HFFc6 (cell line): Measurements from ENCODE around the gene PSKH1. TPM values are rescaled to one million over a fixed set of nuclear protein-coding genes. Genes with fewer than 3 reads are reported as not detected.

Source experiments
- DNase-seq: peaks from one replicate; pipeline ENCODE4 v3.0.0-alpha.2; 2018
- H3K27ac Mint-ChIP-seq: 2 replicates; pipeline ENCODE4 v1.8.0; 2020; ENCODE audit warnings: mild to moderate bottlenecking, mixed read lengths
- H3K27me3 Mint-ChIP-seq: 2 replicates; pipeline ENCODE4 v1.8.0; 2021; ENCODE audit warnings: mild to moderate bottlenecking, moderate library complexity, mixed read lengths; ENCODE audit not compliant: insufficient read depth
- H3K36me3 Mint-ChIP-seq: 2 replicates; pipeline ENCODE4 v1.8.0; 2021; ENCODE audit warnings: low read depth, mixed read lengths
- H3K4me1 Mint-ChIP-seq: 2 replicates; pipeline ENCODE4 v1.8.0; 2020; ENCODE audit warnings: low read depth, mixed read lengths
- H3K4me3 Mint-ChIP-seq: 2 replicates; pipeline ENCODE4 v1.8.0; 2020; ENCODE audit warnings: mild to moderate bottlenecking, moderate library complexity, mixed read lengths
- H3K9me3 Mint-ChIP-seq: 2 replicates; pipeline ENCODE4 v1.8.0; 2020; ENCODE audit warnings: mild to moderate bottlenecking, mixed read lengths
- total RNA-seq, 6 experiments: library from RNA; stranded (reverse); fragmentation: NEBNext Ultra II Directional; extraction: Animal tissue kit (Norgen Biotek cat#: 25700); gene quantifications; 2 replicates in 1 of 6; 3 replicates in 5 of 6; pipeline ENCODE4 v1.2.3, GENCODE V29; 2021
- TF ChIP-seq, protein P1 (sequence below): fragments of 200-600 bp; sonication (generic); IDR thresholded peaks from 2 replicates; pipeline ENCODE4 v1.5.0; 2021; ENCODE audit warnings: antibody characterized with exemption, mild to moderate bottlenecking

The PSKH1 gene
- total RNA-seq, 6 experiments from 2014 or later = 25.2 to 34.1 (median 29.3) TPM

DNA sequence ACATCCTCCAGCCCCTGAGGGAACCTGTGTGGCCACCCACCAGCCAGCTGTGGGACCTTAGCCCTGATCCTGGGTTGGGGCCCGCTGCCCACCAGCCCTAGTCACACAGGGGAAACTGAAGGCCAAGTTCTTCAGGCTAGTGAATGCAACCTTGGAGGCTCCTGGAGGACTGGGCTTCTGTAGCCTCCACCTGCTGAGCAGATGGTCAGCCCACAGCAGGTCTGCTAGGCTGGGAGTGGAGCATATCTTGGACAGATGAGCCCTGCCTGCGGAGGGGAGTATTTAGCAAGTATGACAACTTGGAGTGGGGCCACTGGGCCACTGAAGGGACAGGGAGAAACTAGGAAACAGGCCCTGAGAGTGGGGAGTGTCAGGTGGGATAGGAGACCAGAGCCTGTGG is 83.2 kb downstream of the PSKH1 start:
- no peak for DNase-seq
- Mint-ChIP-seq H3K27me3 (peaks cover 16% of the 10 kb centered on the region), H3K4me3 (no peak overlapping the region), H3K36me3 (no peaks in the 10 kb centered on the region), H3K27ac (no peak overlapping the region), H3K4me1 (no peaks in the 10 kb centered on the region), H3K9me3 (no peaks in the 10 kb centered on the region)
- TF ChIP-seq, protein P1, sequence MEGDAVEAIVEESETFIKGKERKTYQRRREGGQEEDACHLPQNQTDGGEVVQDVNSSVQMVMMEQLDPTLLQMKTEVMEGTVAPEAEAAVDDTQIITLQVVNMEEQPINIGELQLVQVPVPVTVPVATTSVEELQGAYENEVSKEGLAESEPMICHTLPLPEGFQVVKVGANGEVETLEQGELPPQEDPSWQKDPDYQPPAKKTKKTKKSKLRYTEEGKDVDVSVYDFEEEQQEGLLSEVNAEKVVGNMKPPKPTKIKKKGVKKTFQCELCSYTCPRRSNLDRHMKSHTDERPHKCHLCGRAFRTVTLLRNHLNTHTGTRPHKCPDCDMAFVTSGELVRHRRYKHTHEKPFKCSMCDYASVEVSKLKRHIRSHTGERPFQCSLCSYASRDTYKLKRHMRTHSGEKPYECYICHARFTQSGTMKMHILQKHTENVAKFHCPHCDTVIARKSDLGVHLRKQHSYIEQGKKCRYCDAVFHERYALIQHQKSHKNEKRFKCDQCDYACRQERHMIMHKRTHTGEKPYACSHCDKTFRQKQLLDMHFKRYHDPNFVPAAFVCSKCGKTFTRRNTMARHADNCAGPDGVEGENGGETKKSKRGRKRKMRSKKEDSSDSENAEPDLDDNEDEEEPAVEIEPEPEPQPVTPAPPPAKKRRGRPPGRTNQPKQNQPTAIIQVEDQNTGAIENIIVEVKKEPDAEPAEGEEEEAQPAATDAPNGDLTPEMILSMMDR = no peak

DNA sequence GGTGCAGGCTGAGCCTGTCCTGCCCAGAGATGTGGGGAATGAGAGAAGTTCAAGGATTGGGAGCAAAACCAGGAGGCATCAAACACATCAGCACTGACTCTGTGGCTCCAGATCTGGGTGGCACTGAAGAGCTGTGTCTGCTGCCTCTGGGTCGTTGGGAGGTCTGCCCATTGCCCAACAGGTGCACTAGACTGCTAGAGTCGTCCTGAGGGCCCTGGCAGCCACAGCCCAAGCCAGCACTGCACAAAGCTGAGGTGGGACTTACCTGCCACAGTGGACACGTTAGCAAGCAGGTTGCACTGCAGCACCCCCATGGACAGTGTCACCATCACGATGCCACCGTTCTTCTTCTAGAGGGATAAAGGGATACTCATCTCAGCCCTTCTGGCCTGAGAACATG is 84.0 kb downstream of the PSKH1 start:
- no peaks in the 10 kb centered on the region for H3K4me1 Mint-ChIP-seq

DNA sequence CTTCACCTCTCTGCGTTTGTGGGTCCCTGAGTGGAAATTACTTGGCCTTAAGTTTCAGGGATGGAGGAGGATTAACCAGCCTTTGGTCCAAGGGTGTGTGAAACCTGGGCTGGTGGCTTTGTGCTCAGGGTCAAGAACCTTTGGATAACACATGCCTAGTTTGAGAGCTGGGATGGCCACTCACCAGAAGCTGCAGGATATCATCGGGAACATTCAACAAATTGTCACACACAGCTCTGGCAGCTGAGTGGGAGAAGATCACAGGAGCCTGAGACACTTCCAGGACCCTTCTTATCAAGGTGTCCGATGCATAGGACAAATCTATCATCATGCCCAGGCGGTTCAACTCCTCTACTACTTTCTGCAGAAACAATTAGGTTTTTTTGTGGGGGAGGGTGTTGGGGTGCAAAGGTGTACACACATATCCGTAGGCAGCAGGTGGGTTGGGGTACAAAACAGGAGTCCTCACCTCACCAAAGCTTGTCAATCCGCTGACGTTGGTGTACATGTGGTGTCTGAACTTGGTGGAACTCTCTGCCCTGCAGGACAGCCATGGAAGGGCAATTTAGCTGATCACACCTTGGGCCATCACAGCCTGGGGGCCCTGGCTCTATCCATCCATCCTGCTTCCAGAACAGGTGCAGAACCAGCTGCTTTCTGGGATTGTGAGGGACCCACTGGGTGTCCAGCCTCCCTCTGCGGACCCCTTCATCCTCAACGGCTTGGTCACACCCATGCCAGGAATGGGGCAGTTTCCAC is 84.6 kb downstream of the PSKH1 start:
- Mint-ChIP-seq H3K36me3 (no peaks in the 10 kb centered on the region; the same call in 1 of the 2 replicates), H3K27ac (no peak overlapping the region), H3K4me1 (no peaks in the 10 kb centered on the region), H3K4me3 (no peak overlapping the region), H3K27me3 (peaks cover 15% of the 10 kb centered on the region), H3K9me3 (no peaks in the 10 kb centered on the region)
- TF ChIP-seq, protein P1 = no peak
- no peak for DNase-seq

More for the DNA sequence above, 84.0 kb downstream of the PSKH1 start:
- Mint-ChIP-seq H3K27me3 (peaks cover 15% of the 10 kb centered on the region), H3K9me3 (no peaks in the 10 kb centered on the region), H3K4me3 (no peak overlapping the region), H3K36me3 (no peaks in the 10 kb centered on the region), H3K27ac (no peak overlapping the region)
- TF ChIP-seq, protein P1 = no peak
- no peak for DNase-seq

Other genes starting within 250 kb of the PSKH1 start
- gene CARMIL2, start 248.1 kb upstream of the PSKH1 start, total RNA-seq = 1 to 10 TPM; 1.6 to 2.7 (median 1.8) TPM
- gene ACD, start 233.0 kb upstream of the PSKH1 start, total RNA-seq = 10 to 100 TPM; 18.0 to 25.8 (median 23.9) TPM
- 1 to 10 TPM in 1 of 6 experiments, under 1 TPM in 5; 0.55 to 1.1 (median 0.86) TPM for gene PARD6A, start 232.3 kb upstream of the PSKH1 start, total RNA-seq
- gene ENKD1, start 226.5 kb upstream of the PSKH1 start, total RNA-seq = 10 to 100 TPM in 1 of 6 experiments, 1 to 10 TPM in 5; 7.4 to 10.8 (median 8.9) TPM
- 1 to 10 TPM; 1.0 to 1.9 (median 1.6) TPM for gene C16orf86, start 226.4 kb upstream of the PSKH1 start, total RNA-seq
- gene GFOD2, start 173.9 kb upstream of the PSKH1 start, total RNA-seq = 10 to 100 TPM; 14.4 to 19.4 (median 16.9) TPM
- 10 to 100 TPM; 11.5 to 15.6 (median 12.8) TPM for gene RANBP10, start 86.7 kb upstream of the PSKH1 start, total RNA-seq
- gene TSNAXIP1, start 86.4 kb upstream of the PSKH1 start, total RNA-seq = 1 to 10 TPM in 2 of 6 experiments, under 1 TPM in 4; 0.23 to 1.3 (median 0.79) TPM
- gene THAP11, start 50.9 kb upstream of the PSKH1 start, total RNA-seq = 10 to 100 TPM; 15.1 to 18.6 (median 16.2) TPM
- 100 to 1,000 TPM; 182 to 195 (median 185) TPM for gene NUTF2, start 46.3 kb upstream of the PSKH1 start, total RNA-seq
- 10 to 100 TPM; 51.2 to 64.2 (median 59.7) TPM for gene CENPT, start 45.6 kb upstream of the PSKH1 start, total RNA-seq
- gene EDC4, start 20.2 kb upstream of the PSKH1 start, total RNA-seq = 10 to 100 TPM; 60.2 to 81.0 (median 63.6) TPM
- under 1 TPM in 3 of 6 experiments, not detected in 3; 0.25 to 0.51 (median 0.38) TPM for gene NRN1L, start 8.4 kb upstream of the PSKH1 start, total RNA-seq
- under 1 TPM; 0.25 to 0.63 (median 0.43) TPM for gene CTRL, start 38.6 kb downstream of the PSKH1 start, total RNA-seq
- 10 to 100 TPM; 36.3 to 49.7 (median 40.0) TPM for gene PSMB10, start 43.6 kb downstream of the PSKH1 start, total RNA-seq
- 10 to 100 TPM; 17.6 to 21.8 (median 19.8) TPM for gene LCAT, start 50.9 kb downstream of the PSKH1 start, total RNA-seq
- gene SLC12A4, start 75.4 kb downstream of the PSKH1 start, total RNA-seq = 100 to 1,000 TPM in 1 of 6 experiments, 10 to 100 TPM in 5; 89.8 to 113 (median 98.9) TPM
- not detected for gene DPEP3, start 87.2 kb downstream of the PSKH1 start, total RNA-seq
- gene DPEP2, start 106.2 kb downstream of the PSKH1 start, total RNA-seq = not detected
- gene DPEP2NB, start 122.7 kb downstream of the PSKH1 start, total RNA-seq = not detected
- 1 to 10 TPM; 7.2 to 8.5 (median 8.2) TPM for gene DDX28, start 130.0 kb downstream of the PSKH1 start, total RNA-seq
- 10 to 100 TPM; 13.3 to 17.4 (median 15.9) TPM for gene DUS2, start 130.0 kb downstream of the PSKH1 start, total RNA-seq
- gene NFATC3, start 192.1 kb downstream of the PSKH1 start, total RNA-seq = 10 to 100 TPM; 17.2 to 20.7 (median 19.9) TPM